Measurements from ENCODE around the gene POLR2C. TPM values are rescaled to one million over a fixed set of nuclear protein-coding genes. Genes with fewer than 3 reads are reported as not detected.
"Not testable (repeated sequence)": the region's sequence is repeated elsewhere in the genome, so short reads cannot be mapped to it uniquely, and the experiment has no call there.

The POLR2C gene
- 199 and 233 TPM in 2 replicates for total RNA-seq (2014; rRNA removed; shearing (Covaris generic))
- polyA plus RNA-seq (2015; cell fraction: cytosol; rRNA removed): 139 and 142 TPM in 2 replicates
- polyA plus RNA-seq (2015; cell fraction: nucleus; rRNA removed): 86.0 and 93.4 TPM in 2 replicates

DNA sequence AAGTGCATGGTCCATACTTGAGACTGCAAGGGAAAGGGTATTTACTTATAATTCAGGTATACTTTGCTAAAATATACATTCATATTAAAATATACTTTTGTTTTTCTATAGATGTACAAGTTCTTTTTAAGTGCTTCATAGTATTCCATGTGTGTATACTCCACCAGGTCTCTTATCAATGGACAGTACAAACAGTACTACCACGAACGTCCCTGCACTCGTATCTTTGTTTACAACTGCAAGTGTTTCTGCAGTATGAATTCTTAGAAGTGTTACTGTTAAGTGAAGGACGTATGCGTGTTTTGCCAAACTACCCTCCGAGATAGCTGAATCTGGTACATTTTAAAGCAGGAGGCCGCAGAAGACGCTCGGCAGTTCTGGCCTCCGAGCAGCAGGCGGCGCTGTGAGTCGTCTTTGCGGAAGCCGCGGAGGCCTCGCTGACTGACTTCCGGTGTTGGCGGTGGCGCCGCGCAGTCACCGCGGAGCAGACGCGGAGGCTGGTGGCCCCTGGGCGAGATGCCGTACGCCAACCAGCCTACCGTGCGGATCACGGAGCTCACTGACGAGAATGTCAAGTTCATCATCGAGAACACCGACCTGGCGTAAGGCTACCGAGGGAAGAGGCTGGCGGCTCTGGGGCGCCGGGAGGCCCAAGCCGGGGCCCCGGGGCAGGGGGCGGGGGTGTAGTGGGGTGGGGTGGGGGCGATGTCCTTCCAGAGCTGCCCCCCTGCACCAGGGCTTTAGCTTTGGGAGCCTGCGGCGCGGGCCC, at the start of gene POLR2C:
TSS of gene POLR2C (plus strand) at position 471 of the 769 bp plus-strand sequence. CDS start at position 517, 46 bp downstream.
- peak; percentile 79 for DNase-seq (ENCODE audit: low read depth)

DNA sequence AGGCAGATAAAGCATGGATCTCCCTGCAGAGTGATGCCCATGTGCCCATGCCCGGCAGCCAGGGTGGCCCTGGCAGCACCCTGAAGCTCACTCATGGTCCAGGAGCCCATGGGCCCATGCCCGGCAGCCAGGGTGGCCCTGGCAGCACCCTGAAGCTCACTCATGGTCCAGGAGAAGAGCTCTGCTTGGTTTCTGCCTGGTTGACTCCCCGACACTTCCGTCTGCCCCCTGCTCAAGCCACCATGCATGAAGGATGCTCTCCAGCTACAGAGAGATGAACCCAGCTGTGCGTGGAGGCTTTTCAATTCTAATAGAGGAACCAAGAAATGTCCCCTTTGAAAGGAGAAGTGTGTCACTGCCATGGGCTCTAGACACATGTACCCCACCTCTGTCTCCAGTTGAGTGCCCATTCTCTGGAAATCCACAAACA, 49.2 kb upstream of the POLR2C start:
- no peak for DNase-seq (ENCODE audit: low read depth)

- DNase-seq (ENCODE audit: low read depth): no peak
Observed at GRCh38 chr16:57413733-57414132, 48.7 kb upstream of the POLR2C start.

DNA sequence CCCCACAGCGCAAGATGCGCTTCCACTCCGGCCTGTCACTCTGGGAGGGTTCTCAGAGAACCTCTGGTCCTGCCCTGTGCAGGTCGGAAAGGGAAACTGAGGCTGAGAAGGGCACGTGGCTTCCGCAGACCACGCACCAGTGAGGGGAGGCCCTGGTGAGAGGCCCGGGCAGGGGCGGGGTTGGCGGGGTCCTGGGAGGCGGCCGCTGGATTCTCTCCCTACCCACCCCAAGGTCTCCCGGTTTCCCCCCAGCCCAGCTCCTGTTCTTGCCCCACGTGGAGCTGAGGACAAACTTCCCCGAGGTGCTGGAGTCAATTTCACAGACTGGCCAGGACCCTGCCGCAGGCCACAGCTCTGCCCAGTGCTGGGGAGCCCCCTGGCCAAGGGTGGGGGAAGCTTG, 46.4 kb upstream of the POLR2C start:
- DNase-seq (ENCODE audit: low read depth): no peak

DNA sequence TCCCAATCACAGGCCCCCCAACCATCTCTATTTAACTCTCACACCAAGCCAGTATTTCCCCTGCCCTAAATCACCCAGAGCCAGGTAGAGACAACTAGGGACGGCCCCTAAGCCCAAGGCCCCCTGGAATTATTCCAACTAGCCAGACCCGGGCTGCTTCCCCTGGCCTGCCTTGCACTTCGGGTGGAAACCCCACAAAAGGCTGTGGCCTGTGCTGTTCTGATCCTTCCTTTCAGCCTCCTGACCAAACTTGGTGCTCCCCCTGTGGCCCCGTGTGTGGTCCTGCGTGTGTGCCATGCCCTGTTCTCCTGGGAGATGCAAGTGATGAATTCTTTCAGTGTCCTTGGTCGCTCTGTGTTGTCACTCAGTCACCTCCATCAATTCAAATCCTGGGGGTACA, 43.0 kb upstream of the POLR2C start:
- no peak for DNase-seq (ENCODE audit: low read depth)

GRCh38 chr16:57422026-57422944, 40.2 kb upstream of the POLR2C start:
- DNase-seq (ENCODE audit: low read depth): peak; percentile 59

- no peak for DNase-seq (ENCODE audit: low read depth)
Observed at GRCh38 chr16:57423152-57423551, 39.3 kb upstream of the POLR2C start.

GRCh38 chr16:57424583-57424982, 37.9 kb upstream of the POLR2C start:
- no peak for DNase-seq (ENCODE audit: low read depth)

DNA sequence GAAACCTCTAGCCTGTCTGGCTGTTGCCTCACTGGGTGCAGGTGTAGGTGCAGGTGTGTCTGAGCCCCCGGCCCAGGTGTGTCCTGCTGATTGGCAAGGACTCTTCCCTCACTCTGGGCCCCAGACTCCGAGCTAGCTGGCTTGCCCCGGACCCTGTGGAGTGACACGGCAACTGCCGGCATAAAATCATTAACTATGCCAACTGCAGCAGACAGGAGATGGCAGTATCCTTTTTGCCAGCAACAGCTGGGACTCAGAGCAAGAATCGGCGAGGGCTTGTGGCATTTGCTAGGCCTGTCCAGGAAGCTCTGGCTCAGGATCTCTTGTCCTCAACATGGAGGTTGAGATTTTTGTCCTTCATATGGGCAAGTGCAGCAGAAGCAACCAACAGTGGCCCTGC, 36.1 kb upstream of the POLR2C start:
- no peak for DNase-seq (ENCODE audit: low read depth)

DNA sequence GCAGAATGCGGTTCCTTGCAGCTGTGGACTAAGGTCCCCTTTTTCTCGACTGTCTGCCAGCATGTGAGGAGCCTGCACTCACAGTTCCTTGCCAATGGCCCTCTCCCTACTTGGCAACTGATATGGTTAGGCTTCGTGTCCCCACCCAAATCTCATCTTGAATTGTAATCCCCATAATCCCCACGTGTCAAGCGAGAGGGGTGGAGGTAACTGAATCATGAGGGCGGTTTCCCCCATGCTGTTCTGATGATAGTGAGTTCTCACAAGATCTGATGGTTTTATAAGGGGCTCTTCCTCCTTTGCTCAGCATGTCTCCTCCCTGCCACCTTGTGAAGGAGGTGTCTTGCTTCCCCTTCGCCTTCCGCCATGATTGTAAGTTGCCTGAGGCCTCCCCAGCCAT, 35.2 kb upstream of the POLR2C start:
- DNase-seq (ENCODE audit: low read depth): no peak

- DNase-seq (ENCODE audit: low read depth): no peak
Observed at GRCh38 chr16:57427824-57428223, 34.7 kb upstream of the POLR2C start.

GRCh38 chr16:57430955-57431354, 31.5 kb upstream of the POLR2C start:
- no peak for DNase-seq (ENCODE audit: low read depth)

DNA sequence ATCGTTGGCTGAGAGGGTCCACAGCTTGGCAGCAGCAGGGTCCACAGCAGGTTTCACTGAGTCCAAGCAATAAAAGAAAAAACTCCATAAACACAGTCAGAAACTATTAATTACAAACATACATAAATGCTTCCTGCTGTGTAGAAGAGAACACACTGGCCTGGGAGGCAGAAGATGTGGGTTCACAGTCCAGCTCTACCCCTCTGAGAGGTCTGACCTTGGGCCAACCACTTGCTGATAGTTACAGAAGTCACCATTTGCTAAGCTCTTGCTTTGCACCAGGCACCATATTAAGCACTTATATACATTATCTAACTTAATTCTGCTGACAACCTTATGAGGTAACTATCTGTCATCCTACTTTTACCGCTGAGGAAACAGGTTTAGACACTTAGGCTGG, 30.0 kb upstream of the POLR2C start:
- DNase-seq (ENCODE audit: low read depth): no peak

GRCh38 chr16:57432989-57433388, 29.5 kb upstream of the POLR2C start:
- no peak for DNase-seq (ENCODE audit: low read depth)

DNA sequence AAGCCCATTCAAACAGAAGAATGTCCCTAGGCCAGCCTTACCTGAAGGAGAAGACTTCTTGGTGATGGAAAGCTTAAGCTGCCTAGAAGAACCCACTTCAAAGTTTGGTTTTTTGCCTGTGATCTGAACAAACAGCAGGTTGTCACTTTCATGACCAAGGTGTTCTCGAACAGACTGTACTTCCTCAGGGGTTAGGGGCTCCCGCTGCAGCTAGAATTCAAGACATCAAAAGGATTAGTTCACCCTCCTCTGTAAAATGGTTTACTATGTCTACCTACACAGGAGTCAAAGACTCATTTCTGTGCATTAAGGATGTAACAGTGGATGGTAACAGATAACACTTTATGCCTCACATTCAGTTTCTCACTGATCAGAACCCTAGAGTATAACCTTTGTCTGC, 28.5 kb upstream of the POLR2C start:
- DNase-seq (ENCODE audit: low read depth): no peak

GRCh38 chr16:57435838-57436237, 26.6 kb upstream of the POLR2C start:
- no peak for DNase-seq (ENCODE audit: low read depth)

DNA sequence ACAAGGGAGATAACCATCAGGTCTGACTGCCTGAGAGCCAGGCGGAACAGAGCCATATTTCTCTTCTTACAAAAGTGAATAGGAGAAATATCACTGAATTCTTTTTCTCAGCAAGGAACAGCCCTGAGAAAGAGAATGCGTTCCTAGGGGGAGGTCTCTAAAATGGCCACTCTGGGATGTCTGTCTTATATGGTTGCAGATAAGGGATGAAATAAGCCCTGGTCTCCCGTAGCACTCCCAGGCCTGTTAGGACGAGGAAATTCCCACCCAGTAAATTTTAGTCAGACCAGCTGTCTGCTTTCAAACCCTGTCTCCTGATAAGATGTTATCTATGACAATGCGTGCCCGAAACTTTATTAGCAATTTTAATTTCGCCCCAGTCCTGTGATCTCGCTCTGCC, 22.5 kb upstream of the POLR2C start:
- not testable (repeated sequence) for DNase-seq (ENCODE audit: low read depth)

DNA sequence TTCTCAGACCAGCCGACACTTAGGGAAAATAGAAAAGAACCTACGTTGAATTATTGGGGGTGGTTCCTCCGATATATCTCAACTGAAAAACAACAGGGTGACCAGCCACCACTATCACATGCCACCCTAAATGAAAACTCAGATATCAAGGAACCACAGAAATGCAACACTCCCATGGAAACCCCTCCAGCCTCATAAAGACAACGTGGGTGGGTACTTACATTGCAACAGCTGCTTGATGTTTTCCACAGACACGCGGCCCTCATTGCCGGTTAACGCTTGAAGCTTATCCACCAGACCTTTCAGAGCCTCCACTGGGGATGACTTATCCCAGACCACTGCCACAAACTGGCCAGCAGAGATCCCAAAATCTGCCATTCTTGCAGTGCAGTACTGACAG, 21.9 kb upstream of the POLR2C start:
- not testable (repeated sequence) for DNase-seq (ENCODE audit: low read depth)

DNA sequence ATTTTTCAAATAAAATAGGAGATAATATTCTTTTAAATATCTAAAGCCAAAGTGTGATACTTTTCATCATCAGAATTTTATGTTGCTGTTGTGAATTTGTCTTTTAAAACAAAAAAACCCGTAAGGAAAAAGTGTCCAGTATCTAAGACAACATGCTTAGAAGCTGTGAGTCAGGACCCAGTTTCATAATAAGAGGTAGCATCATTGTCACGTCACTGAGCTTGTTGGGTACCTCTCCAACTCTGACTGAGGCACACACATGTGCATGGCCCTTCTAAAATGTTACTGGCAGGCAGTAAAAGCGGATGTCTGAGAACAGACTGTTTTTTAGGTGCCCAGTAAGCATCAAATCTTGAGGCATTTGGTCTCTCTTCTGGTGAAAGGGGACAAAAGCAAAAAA, 17.8 kb upstream of the POLR2C start:
- no peak for DNase-seq (ENCODE audit: low read depth)

GRCh38 chr16:57445510-57445909, 17.0 kb upstream of the POLR2C start:
- no peak for DNase-seq (ENCODE audit: low read depth)

- peak; percentile 26 for DNase-seq (ENCODE audit: low read depth)
Observed at GRCh38 chr16:57446531-57447185, 15.8 kb upstream of the POLR2C start.

Data from HT1080 (cell line).